HG03103 (cell line): ENCODE measurements around the gene TMEM191B.
"Not testable (repeated sequence)": the region's sequence is repeated elsewhere in the genome, so short reads cannot be mapped to it uniquely, and the experiment has no call there.

Experiments
- ATAC-seq: cut with Tn5 transposase; IDR thresholded peaks from one replicate; pipeline ENCODE4 v1.9.1; 2021; ENCODE audit warnings: low read depth; ENCODE audit not compliant: unreplicated experiment

TMEM191B gene

DNA sequence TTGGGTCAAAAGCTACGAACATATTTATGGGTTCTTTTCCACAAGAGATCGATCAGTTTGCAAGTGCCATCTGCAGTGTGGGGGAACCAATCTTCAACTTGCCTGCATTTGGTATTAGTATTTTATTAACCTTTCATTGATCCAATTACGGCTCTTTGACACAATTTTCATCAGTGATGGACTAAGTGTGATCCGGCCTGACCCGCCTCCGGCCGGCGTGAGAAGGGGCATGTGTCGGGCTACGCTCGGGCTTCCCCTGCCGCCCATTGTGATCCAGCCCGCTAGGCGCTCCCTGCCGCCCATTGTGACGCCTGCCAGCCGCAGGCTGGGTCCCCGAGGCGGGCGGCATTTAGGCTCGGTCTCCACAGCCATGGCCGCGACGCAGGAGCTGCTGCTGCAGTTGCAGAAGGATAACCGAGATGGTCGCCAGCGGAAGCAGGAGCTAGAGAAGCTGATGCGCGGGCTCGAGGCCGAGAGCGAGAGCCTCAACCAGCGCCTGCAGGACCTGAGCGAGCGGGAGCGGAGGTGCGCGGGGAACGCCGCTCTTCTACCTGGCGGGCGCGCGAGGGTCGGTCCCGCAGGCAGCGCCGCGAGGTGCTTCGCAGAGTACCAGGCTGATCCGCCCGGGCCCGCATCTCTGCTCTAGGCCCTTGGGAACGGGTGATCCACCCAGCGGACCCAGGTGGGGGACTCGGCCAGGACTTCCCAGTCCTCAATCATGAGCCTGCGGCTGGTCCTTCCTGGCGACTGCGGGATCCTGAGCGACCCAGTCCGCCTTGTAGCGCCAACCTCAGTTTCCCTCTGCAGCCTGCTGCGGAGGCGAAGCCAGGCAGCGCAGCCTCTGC, at the start of gene TMEM191B:
TMEM191B (plus strand) TSS at position 51 of the 845 bp plus-strand sequence; CDS start at position 230, 179 bp downstream.
- not testable (repeated sequence) for ATAC-seq

- not testable (repeated sequence) for ATAC-seq
These were observed 31.4 kb upstream of the TMEM191B start for GRCh38 chr22:18496227-18496626.

- ATAC-seq: not testable (repeated sequence)
These were observed 16.3 kb upstream of the TMEM191B start for GRCh38 chr22:18511327-18511726.

- not testable (repeated sequence) for ATAC-seq
These were observed 15.2 kb upstream of the TMEM191B start for GRCh38 chr22:18512378-18512777.

- not testable (repeated sequence) for ATAC-seq
These were observed 14.1 kb upstream of the TMEM191B start for GRCh38 chr22:18513454-18513853.

DNA sequence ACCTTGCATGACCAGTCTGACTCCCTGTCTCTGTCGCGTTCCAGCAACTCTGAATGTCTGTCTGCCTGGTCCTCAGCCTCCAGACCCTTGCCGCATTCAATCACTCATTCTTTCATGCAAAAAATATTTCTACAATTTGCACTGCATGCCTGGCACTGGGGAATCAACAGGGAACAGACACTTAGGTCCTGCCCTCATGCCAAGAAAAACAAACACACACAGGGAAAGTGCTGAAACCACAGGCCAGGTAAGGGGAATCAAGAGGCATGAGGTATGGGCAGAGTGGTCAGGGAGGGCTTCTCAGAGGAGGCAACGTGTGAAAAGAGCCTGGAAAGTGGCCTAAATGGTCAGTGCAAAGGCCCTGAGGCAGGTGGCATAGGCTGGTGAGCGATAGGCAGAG, 9.5 kb upstream of the TMEM191B start, which contains the start of gene GGTLC3:
GGTLC3 (minus strand) TSS at position 101 of the 400 bp plus-strand sequence. CDS start 264 bp downstream, outside the sequence.
- ATAC-seq: not testable (repeated sequence)

GRCh38 chr22:18522762-18523161, 4.8 kb upstream of the TMEM191B start:
- not testable (repeated sequence) for ATAC-seq

- not testable (repeated sequence) for ATAC-seq
These were observed 4.3 kb upstream of the TMEM191B start for GRCh38 chr22:18523328-18523727.

DNA sequence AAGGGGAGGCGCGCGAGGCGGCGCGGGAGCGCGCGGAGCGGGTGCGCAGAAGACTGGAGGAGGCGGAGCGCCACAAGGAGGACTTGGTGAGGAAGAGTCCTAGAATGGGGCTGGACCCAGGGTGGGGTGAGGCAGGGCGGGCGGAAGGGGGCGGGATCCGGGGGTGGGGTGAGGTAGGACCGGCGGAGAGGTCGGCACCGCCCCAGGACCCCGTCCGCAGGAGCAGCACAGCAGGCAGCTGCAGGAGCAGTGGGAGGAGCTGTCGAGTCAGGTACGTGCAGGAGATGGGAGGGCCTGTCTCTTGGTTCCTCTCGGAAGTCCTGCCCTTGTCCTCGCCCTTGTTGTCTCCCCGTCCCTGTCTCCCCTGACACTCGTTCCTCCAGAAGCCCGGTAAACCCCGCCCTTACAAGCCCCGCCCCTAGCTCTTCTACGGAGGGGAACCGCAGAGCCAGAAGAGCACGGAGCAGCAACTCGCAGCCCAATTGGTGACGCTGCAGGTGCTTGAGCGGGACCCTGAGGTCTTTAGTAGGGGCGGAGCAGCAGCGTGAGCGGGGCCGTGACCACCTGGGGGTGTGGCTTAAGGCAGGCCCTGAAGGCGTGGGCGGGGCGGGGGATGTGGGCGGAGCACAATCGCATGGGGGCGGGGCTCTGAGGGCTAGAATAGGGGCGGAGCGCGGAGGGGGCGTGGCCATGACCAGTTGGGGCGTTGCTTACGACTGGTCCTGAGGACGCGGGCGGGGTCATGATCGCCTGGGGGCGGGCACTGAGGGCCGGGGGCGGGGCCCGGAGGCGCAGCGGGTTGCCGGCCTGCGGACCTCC, 1.2 kb downstream of the TMEM191B start:
- ATAC-seq: peak; percentile 65

DNA sequence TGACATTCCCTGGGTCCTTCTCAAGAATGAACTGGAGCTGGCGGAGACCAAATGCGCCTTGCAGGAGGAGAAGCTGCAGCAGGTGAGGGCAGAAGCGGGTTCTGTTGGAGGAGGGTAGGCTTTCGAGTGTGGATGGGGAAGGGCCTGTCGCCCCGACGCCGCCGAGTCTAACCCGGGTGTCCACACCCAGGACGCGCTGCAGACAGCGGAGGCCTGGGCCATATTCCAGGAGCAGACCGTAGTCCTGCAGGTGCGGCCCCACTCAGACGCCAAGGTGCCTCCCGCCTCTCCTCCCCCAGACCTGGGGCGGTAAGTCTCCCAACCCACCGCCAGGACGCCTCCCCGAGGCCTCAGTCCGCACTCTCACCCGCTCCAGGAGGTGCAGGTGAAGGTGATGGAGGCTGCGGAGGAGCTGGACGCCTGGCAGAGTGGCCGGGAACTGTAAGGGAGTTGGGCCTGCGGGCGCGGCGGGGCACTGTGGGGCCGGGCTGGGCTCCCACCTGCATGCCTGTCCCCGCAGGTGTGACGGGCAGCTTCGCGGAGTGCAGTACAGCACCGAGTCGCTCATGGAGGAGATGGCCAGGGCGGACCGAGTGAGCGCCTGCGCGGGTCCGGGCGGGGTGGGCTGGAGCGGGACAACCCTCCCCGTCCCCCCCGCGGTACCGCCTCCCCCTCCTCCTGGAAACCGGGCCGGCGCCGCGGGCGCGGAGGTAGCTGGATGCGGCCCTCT, 2.0 kb downstream of the TMEM191B start:
- not testable (repeated sequence) for ATAC-seq

DNA sequence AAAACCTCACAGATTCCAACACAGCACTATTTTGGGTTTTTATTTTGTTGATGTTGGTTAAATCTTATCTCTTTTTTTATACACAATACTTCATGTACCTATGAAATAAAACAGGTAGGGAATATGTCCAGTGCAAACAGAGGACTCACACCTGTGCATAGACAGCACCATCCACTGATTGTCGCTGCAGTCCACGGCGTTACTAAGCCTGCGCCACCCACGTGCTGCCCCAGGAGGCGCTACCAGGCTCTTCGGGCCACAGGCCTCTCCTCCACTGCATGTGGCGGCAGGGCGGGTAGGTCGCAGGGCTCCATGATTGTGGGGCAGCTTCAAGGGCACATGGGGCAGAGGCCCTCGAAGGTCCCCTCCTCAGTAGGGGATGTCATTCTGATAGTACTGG, 6.0 kb downstream of the TMEM191B start:
- ATAC-seq: not testable (repeated sequence)

DNA sequence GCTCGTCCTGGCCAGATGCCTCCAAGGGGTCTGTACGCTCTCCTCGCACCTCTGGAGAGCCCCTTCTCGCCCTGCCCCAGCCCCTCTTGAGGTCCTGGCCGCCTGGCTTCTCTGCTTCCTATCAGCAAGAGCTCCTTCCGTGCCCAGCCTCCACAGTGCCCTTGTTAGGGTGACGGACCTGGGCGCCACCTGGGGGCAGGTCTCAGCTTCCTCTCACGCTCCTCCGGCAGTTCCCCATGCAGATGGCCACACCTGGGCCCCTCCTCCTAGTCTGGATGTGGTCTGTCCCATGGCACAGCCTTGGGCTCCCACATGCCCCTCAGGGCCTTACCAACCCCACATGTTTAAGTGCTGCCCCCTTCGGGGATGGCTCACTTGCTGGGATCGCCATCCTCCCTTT, 6.7 kb downstream of the TMEM191B start:
- not testable (repeated sequence) for ATAC-seq

DNA sequence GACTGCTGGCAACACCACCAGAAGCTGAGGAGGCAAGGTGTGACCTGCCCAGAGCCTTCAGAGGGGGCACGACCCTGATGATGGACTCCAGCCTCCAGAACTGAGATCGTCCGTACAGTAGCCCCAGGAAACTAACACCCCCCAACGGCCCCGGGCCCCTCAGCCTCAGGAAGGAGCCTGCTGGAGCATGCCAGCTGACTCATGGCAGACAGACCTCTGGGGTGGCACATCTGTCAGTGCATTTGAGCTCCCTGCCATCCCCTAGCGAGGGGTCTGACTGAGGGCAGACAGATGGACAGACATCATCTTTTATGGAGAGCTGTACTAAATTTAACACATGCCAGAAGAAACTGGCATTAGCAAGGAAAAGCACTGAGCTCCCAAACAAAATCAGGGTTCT, 12.4 kb downstream of the TMEM191B start:
- ATAC-seq: not testable (repeated sequence)

DNA sequence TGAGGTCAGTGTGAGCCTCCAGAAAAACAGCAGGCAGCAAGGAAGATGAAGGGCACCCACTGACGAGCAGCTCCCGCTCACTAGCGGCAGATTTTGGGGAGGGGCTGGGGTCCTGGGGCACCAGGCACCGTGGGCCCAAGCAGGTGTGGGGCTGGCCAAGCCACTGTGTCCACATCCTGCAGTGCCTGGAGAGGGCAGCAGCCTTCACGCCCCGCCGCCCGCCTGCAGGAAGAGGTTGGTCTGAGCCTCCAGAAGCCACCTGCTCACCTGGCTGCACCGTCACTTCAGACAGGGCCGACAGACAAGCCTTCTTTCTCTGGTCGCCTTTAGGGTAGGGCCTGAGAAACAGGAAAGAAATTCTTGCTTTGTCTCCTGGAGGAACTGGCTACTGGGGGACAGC, 15.8 kb downstream of the TMEM191B start:
- not testable (repeated sequence) for ATAC-seq

DNA sequence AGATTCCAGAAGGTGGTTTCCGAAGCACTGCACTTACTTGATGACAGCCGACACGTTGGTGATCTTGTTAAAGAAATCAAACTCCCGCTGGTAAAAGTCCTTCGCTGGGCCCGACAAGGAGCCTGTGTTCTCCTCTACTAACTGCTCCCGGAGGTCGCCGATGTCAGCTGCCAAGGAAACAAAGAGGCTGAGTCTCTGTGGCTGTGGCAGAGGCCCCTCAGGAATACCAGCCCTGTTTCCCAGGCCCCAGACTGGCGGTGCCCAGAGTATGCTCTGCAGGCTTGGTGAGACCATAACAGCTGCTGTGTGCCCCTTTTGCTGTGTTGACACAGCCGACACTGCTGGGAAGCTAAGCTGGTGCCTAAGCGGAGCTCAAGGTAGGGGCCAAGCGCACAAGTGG, 17.0 kb downstream of the TMEM191B start:
- not testable (repeated sequence) for ATAC-seq

DNA sequence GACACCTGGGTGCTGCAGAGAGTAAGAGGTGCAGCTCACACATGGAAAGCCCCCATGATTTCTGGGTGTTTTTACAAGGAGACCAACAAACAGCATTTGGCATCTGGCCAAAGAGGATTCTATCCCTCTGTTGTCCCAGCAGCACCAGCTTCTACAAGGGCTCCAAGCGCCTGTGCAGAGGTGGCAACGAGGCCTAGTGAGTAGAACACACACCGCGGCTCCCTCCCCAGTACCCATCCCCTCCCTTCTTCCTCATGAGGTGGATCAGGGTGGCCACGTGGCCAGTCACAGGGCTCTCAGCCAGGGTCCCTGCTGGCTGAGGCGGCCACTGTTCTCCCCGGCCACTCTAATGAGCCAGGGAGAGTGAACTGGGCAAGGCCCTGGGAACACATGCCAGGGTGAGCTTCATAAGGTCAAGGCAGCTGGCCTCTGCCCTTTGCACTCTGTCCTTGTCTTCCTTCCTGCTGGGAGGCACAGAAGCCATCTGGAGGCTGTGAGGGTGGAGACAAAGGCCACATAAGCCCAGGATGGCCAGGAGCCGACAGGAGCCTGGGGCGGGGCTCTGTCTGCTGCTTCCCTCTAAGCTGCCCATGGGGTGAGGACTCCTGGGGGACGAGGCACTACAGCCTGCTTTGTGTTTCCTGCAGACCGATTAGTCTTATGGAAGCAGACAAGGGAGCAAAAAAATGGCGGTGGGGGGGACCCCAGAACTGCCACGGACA, 22.0 kb downstream of the TMEM191B start:
- not testable (repeated sequence) for ATAC-seq

DNA sequence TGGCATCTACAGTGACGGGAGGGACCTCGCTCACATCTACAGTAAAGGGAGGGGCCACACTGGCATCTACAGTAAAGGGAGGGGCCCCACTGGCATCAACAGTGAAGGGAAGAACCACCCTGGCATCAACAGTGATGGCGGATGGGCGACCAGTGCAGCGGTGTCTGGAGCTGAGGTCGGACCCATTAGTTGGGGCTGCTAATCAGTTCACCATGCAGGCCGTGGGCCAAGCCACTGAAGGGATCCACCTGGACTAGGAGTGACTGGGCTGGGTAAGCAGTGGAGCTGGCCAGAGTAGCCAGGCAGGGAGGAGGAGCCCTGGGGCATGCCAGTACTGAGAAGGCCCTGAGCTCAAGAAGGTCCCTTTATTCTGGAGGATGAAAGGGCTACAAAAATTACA, 23.4 kb downstream of the TMEM191B start:
- ATAC-seq: not testable (repeated sequence)

DNA sequence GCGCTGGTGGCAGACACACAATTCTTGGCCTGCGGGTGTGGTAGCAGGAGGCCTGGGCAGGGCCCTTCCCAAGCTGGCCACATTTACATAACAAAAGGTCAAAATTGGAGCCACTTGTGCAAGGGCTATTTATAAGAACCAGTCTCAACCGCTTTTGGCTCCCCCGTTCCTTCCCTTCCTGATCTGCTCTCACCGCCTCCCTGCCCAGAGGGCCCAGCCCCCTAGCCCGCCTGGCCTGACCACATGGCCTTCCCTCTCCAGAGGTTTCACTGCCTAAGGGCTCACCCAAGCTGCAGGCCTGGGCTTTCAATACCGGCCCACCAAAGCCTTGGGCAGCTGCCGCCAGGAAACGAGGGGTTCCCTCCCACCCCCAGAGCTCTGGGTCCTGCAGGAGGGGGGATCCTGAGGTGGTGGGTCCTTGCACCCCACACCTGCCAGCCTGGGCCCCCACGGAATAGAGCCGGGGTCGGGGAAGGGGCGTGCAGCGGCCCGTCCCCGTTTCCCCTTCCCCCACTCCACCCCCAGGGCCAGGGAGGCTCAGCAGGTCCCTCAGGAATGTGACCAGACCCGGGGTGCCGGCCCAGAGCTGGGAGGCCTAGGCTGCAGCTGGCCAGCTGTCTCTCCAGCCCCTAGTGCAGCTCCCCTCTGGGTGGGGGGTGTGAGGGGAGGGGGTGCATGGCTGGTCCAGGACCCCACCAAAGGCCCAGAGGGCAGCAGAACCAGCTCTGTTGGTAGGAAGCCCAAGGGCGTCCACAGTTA, 25.4 kb downstream of the TMEM191B start:
- not testable (repeated sequence) for ATAC-seq
